NCI-H2171 (cell line): ENCODE measurements around the gene CHAT.
A peak's percentile ranks its signal among the peaks of the same experiment; 100 is the strongest.

Experiments used
- DNase-seq: peaks from one replicate; lab custom pipeline; 2025; lab: John Stamatoyannopoulos, UW

Gene CHAT

DNA sequence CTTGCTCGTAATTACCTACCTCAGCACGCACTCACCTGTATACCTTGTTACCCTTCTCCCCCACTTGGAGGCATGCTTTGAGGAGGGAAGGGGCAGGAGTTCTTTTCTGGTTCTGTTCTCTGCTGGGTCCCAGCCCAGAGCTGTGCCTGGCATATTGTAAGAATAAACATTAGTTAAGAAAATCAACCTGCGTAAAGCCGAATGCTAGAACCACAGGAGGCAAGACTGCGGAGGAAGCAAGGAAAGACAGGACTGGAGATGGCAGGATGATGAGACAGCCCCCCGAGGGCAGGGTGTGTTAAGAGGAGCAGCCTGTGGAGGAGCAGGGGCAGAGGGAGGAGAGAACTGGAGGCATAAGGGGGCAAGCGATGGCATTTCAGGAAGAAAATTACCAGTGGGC is 75.1 kb downstream of the CHAT start:
- DNase-seq: no peak

DNA sequence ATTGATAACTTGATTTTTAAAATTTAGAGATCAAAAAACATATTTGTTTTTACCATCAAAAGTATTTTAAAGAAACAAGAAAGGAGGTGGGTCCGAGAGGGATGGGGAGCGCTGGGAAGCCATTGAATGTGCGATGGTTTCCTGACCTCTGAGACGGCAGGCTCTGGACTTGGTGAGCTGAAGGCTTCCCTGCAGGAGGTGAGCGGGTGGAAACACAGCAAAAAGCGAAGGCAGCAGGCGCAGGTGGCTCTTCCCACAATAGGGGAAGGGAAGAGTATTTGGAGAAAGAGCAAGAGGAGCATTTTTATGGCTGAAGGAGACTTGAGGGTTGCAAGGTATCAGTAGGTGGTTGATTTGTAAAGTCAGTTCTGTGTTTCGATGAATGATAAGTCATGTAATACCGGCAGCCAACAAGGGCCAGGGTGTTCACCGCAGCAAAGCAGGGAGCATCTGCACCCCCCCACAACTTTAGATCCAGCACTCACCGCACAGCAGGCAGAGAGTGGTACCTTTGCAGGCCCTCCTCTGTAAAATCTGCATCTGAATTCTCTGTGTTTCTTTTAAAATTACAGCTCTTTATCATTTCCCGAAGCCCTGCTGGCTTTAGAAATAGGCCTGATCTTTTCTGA is 76.2 kb downstream of the CHAT start:
- DNase-seq: no peak

DNA sequence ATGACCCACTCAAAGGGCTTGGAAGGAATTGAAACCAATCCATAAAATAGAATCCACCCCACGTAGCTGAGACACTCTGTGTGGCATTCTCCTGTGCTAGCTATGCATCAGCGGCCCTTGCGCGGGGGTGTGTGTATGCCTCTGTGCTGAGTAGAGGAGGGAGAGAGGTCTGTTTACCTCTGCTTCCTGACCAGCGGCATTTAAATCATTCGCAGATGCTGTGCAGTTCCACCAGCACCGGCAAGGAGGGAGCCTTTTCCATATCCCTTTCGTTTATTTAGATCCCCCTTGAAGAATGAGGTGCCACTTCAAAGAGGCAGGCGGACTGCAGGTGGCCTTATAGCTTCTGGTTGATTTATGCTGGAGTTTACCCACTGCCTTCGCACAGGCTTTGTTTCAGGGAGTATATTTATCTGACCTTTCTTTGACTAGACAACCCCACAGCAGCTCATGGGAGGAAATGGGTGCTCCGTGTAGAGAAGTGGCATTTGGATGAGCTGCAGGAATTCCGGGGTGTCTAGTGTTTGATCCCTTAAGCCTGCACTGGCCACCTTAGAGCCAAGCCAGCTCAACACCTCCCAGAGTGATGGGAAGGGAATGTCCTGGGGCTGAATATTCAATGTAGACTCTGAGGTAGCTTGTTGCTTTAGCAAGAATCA is 77.0 kb downstream of the CHAT start:
- no peak for DNase-seq

DNA sequence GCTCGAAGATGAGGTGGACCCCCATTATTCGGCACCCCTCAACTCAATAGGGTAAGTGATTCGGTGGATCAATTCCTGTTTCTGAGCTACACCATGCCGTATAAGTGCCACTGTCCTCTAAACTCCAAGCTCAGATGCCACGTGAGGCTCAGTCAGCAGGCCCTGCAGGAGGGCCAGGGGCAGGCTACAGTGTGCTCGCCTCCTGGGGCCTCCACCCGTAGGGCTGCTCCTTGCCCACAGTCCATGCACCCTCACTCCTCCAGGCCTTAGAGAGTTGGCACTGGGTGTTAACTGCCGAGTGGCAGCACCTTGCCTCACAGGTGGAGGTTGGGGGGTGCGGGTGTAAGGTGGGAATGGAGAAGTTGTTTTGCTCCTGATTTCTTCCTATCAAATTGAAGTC is 77.8 kb downstream of the CHAT start:
- no peak for DNase-seq

DNA sequence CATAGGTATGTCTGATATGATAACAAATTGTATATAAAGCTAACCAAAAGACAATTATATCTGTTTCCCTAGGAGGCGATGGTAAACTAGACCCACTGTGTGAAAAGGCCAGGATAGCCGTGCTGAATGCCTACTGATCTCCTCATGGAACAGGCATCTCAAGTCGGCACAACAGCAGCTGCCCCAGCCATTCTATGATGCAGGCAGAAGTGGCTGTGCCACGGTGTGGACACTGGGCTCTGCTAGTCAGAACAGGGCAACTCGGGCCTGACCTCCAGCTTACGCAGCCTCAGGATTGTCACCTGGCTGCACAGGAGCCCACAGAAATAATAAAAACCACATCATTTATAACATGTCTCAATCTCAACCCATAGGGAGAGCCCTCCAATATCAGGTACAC is 80.6 kb downstream of the CHAT start:
- DNase-seq: no peak

DNA sequence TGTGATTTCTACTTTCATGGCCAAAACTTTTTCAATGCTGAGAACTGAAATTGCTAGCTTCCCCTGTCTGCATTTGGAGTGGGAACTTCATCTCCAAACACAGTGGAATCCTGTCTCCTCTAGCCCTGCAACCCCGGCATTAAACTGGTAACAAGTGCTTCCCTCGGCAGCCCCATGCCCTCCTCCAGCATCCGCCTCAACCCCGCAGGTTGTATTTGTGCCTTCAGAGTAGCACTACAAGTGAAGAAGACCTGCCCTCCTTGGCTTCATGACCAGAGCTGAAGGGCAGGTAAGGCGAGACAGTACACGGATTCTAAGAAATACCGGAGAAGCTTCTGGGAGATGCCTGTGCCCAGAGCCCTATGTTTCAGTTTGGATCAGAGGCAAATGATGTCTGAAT is 82.5 kb downstream of the CHAT start:
- DNase-seq: no peak

DNA sequence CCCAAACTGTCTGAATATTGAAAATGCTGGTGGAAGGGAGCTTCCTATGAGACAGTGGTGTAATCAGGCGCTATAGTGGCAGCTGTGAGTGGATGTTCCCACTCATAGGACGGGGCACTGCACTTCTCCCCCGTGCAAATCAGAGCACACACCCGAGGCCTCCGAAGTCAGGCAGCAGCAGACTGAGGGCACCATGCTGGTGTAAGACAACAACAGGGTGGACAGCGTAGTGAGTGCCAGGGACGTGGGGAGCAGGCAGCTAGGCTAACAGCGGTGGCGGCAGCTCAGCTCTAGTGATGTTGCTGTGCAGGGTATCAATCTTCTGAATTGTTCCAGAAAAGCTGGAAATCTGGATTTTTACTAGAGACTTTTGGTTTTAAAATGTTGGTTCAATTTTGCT is 84.8 kb downstream of the CHAT start:
- DNase-seq: no peak

DNA sequence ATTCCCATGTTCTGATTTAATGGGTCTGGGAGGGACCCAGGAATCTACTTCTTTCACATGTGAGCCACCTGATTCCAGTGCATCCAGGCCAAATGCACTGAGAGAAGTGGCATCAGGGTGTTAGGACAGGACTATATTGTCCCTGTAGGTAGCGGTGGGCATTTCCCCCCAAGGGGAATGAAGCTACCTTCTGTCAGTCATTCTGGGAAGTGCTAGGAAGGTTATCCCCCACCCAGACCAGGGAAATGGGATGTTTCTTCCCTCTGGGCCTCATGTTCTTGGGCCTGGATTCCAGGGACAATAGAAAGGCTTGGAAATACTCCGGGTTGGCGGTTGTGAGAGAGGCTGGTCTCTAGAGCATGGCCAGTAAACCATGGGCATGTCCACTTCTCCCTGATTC is 86.4 kb downstream of the CHAT start:
- no peak for DNase-seq

DNA sequence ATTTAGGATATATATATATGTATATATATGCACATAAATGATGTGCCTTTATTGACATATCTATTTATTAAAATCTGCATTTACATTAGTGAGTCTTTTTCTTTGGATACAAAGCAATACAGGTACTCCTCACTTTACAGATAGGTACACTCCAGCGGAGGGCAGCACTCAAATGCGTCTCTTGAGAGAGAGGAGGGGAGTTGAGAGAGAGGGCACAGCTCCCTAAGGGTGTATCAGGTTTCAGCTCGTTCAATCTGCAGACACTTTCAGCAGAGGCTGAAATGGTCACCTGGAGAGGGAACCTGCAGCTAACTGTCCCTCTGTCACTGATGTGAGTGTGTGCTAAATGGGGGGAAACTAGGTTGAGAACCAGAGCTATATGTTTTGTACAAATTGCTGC is 87.2 kb downstream of the CHAT start:
- peak; percentile 26 for DNase-seq

DNA sequence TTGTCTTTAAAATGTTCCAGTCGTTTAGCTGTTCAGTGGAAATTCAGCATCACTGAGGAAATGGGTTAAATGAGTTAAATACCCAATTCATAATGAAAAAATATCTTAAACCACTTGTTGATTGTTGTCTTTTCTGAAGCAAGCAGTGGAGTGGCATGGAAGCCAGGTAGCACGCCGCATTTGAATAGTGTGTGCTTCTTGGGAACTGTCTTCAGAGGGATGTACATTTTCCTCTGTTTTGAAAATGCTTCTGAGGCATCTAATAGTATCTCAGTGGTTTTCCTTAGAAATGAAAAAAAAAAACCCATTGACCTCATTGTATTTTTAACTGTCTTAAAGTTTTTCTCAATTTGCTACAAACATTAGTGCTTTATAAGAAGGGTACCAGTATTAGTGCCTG is 93.7 kb downstream of the CHAT start:
- no peak for DNase-seq

DNA sequence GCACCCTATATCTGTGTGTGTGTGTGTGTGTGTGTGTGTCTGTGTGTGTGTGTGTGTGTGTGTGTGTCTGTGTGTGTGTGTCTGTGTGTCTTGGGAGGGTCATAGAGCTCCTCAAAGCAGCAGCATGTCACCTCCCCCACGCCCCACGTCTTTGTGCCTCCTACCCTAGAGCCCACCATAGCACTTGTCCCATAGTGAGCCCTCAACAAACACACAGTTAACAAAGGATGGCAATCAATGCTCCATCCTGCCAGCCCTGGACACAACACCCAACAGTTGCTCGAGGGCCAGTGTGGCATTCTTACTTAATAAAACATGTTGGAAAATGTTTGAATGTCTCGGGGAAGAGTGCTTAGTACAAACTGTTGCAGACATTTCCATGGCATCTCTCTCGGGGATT is 96.1 kb downstream of the CHAT start:
- no peak for DNase-seq

DNA sequence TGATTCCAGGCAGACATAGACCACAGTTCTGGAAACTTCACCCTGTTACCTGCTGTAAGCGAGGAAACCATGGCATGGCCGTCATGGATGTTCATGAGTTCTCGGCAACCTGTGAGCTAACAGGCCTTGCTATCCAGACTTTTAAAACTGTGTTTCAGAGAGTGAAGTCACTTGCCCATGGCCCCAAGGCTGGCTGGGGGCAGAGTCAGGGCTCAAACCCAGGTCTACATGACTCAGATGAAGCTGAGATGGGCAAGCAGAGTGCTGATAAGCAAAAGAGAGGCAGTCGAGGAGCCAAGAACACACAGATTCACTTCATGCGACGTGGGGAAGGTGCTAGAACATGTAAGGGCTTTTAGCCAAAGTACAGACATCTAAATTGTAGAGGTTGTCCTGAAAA is 97.1 kb downstream of the CHAT start:
- no peak for DNase-seq

DNA sequence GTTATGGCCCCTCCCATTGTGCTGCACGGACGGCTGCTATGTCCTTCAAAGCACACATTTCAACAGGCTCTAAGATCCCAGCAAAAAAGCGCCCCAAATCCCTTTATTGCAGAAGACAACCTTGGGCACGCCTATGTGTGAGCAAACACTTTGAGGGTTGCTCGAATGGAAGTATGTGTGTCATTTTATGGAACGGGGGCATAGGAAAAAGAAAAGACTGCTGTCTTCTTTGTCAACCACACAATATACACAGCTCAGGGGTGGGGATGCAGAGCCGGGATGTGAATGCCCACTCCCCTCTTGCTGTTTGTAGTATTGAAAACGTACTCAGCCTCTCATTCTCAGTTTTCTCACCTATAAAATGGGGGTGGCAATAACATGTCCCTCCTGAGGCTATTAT is 97.6 kb downstream of the CHAT start:
- DNase-seq: no peak

DNA sequence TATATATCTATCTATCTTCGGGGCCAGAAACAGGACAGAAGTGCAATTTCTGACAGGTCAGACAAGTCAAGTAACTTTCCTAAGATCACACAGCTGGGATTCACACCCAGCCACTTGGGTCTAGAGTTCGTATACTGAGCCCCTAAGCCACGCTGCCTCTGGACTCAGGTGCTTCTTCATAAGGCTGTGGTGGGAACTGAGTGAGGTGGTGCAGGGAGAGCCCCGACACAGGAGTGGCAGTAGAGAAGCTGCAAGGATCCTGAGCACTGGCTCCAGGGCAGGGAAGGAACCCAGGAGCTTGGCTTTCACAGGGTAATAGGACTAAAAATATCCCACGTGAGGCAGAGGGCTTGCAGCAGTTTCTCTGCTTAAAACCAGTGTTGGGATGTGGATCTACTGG is 99.4 kb downstream of the CHAT start:
- no peak for DNase-seq
